ENCODE data around the gene AZIN2. TPM values are rescaled to one million over a fixed set of nuclear protein-coding genes. Genes with fewer than 3 reads are reported as not detected.

AZIN2 gene
- total RNA-seq, 4 donors from 2014 or later: 2.2 to 13.7 (median 3.5) TPM

DNA sequence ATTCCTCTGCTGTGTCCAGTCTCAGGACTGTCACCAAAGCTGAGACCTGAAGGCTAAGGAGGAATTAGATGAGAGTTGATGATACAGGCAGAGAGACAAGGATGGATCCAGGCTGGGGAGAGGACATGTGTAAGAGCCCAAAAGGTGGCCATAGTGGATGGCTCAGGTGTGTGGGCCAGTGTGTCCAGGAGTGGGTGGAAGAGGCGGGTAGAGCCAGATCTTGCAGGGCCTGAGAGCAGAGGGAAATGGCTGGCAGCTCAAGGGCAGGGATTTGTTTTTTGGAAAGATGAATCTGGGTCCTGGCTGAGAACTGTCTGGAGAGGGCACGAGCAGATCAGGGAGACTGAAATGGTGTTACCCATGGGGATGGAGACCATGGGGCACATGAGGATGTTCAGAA is 38.1 kb downstream of the AZIN2 start:
- intact Hi-C loops (cut with DNase I; ENCODE audit: low total_unique reads): no loop called here
- no peak overlapping the region for H3K4me3 ChIP-seq (ENCODE audit: low read depth, poor library complexity, severe bottlenecking)
- peak in 1 of 2 donors; percentile 28 for DNase-seq (ENCODE audit: low spot score in 2 of 2)
- WGBS, 2 donors: 82 to 92% methylated on average over 2 of the region's 2 CpGs
- TF ChIP-seq, protein P1, sequence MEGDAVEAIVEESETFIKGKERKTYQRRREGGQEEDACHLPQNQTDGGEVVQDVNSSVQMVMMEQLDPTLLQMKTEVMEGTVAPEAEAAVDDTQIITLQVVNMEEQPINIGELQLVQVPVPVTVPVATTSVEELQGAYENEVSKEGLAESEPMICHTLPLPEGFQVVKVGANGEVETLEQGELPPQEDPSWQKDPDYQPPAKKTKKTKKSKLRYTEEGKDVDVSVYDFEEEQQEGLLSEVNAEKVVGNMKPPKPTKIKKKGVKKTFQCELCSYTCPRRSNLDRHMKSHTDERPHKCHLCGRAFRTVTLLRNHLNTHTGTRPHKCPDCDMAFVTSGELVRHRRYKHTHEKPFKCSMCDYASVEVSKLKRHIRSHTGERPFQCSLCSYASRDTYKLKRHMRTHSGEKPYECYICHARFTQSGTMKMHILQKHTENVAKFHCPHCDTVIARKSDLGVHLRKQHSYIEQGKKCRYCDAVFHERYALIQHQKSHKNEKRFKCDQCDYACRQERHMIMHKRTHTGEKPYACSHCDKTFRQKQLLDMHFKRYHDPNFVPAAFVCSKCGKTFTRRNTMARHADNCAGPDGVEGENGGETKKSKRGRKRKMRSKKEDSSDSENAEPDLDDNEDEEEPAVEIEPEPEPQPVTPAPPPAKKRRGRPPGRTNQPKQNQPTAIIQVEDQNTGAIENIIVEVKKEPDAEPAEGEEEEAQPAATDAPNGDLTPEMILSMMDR (IDR thresholded peaks at IDR 0.05): no peak
- TF ChIP-seq POLR2A (IDR thresholded peaks at IDR 0.05): no peak

DNA sequence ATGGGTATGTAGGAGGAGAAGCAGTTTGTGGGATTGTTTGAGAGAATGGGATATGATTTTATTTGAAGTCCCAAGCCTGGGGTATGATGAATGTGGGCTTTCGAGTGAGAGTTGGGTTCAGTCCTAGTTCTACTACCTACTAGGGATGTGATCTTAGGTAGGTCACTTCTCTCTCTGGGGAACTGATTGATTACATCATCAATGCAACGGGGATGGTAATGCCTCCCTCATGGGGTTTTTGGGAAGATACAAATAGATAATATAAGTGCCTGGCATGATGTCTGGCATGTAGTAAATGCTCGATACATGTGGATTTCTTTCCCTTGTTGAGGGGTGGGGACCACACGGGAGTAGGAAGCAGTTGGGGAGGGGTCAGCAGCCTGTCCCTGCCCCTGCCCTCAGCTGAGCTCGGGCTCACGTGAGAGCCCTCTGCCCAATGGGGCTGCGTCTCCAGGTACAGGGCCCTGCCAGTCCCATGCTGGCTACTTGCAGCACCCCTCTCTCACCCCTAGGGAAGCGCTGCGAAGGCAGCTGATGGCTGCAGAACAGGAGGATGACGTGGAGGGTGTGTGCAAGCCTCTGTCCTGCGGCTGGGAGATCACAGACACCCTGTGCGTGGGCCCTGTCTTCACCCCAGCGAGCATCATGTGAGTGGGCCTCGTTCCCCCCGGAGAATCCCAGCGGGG is 38.7 kb downstream of the AZIN2 start:
- H3K4me3 ChIP-seq (ENCODE audit: low read depth, poor library complexity, severe bottlenecking): no peak overlapping the region
- intact Hi-C loops (cut with DNase I; ENCODE audit: low total_unique reads): no loop called here

DNA sequence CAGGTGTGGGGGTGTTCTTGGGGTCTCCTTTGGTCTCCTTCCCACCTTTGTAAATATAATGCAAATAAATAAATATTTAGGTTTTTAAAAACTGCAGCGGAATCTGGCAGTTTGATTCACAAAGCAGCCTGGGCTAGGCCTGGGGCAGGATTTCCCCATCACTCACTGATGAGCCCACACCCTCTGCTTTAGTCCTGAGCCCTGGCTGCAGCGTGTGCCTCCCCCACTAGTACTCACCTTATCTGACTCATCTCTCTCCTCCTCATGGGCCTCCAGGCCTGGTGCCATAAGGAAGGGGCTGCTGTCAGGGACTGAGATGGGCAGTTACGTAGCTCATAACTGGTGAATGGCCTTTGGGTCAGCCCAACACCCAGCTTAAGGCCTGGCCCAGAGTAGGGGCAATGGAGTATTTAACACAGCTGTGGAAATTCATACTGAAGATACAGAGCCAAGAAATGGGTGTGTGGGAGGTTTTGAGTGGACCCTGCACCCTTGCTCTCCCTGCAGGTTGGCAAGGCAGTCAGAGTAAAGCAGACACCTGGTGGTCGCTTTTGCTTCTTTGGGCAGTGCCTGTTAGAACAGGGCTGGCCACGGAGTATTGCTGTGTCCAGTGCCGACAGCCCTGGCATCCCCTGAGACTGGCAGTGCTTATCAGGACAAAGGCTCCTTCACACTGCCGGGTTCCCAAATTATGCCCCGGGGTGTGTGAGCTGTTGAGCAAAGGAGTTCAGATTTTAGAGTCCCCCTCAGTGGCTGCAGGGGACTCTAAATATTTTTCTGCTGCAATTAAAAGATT is 39.7 kb downstream of the AZIN2 start:
- H3K4me3 ChIP-seq (ENCODE audit: low read depth, poor library complexity, severe bottlenecking): no peak overlapping the region
- no peak for TF ChIP-seq POLR2A (IDR thresholded peaks at IDR 0.05)
- TF ChIP-seq, protein P1 (IDR thresholded peaks at IDR 0.05): no peak
- intact Hi-C loops (cut with DNase I; ENCODE audit: low total_unique reads): no loop called here
- 66 to 74% methylated on average over 7 to 8 of the region's 8 CpGs for WGBS, 2 donors
- peak in 1 of 2 donors; percentile 70 for DNase-seq (ENCODE audit: low spot score in 2 of 2)

More for the DNA sequence above, 38.7 kb downstream of the AZIN2 start:
- TF ChIP-seq, protein P1 (IDR thresholded peaks at IDR 0.05): no peak
- TF ChIP-seq POLR2A (IDR thresholded peaks at IDR 0.05): no peak
- peak in 1 of 2 donors; percentile 82 for DNase-seq (ENCODE audit: low spot score in 2 of 2)
- WGBS, 2 donors: 69 to 80% methylated on average over 13 to 16 of the region's 16 CpGs

DNA sequence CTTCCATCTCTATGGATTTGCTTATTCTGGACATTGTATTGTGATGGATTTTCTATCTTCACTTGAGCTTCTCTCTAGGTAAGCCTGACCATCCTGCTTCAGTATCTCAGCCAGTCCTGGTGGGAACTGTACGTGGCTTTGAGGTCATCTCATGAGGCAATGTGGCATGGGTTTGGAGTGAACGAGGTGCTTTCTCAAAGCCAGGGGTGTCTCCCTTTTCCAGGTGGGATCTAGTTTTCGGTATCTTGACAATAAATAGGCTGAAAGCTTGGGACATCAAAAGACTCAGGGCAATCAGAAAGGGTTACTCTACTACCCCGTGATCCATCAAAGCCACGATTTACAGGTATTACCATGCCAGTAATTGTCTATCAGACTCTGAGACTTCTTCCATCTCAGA is 40.8 kb downstream of the AZIN2 start:
- no peak for DNase-seq (ENCODE audit: low spot score in 2 of 2)
- TF ChIP-seq, protein P1 (IDR thresholded peaks at IDR 0.05): no peak
- 85 to 87% methylated on average over 5 of the region's 5 CpGs for WGBS, 2 donors
- H3K4me3 ChIP-seq (ENCODE audit: low read depth, poor library complexity, severe bottlenecking): no peak overlapping the region
- intact Hi-C loops (cut with DNase I; ENCODE audit: low total_unique reads): no loop called here

DNA sequence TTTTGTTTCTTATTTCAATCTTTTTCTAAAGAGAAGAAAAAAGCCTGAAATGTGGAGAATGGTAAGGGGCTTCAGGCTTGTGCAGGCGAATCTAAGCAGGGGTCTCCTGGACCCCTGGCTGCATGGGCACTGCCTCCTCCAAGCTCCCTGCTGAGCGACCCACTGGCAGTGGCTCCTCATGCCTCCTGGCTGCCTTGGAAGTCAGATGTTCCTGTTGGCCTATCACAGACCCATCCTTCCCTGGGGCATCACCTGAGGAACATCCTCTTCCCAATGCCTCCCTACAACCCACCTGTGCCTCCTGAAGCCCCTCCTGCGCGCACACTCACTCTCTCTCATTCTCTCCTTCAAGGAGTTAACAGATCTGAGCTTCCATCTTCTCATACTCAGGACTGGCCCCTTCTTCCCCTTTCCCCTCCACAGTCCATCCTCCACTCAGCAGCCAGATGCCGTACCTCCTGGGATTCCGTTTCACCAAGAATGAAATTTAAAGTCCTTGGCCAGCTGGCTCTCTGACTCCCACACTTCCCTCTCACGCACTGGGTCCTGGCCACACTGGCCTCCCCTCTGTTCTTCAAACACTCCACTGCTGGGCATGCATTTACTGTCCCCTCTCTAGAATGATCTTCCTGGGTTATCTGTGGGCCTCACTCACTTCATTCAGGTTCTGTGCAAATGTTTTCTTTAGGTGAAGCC is 41.7 kb downstream of the AZIN2 start:
- TF ChIP-seq, protein P1 (IDR thresholded peaks at IDR 0.05): no peak
- no peak for TF ChIP-seq POLR2A (IDR thresholded peaks at IDR 0.05)
- DNase-seq (ENCODE audit: low spot score in 2 of 2): no peak
- H3K4me3 ChIP-seq (ENCODE audit: low read depth, poor library complexity, severe bottlenecking): no peak overlapping the region
- intact Hi-C loops (cut with DNase I; ENCODE audit: low total_unique reads): no loop called here
- 63 to 72% methylated on average over 7 of the region's 7 CpGs for whole genome bisulfite sequencing, 2 donors
